Natural killer cell (primary cell): ENCODE measurements around the gene ATP1B1. TPM values are rescaled to one million over a fixed set of nuclear protein-coding genes. Genes with fewer than 3 reads are reported as not detected.

Experiments
- ATAC-seq, 3 donors: fragments of 150-1000 bp in 2 of 3; fragments of 200-7000 bp in 1 of 3; cut with Tn5 transposase; 1 replicate in 1 of 3; 2 replicates in 2 of 3; pipeline ENCODE4 v1.10.0; 2021; ENCODE audit warnings: mild to moderate bottlenecking in 2 of 3, moderate library complexity in 2 of 3
- DNase-seq, 2 donors: peaks; one replicate each; pipeline versions ENCODE4 v3.0.0 to v3.0.0-alpha.2; 2013 to 2021; ENCODE audit warnings: mixed read lengths in 1 of 2
- H3K27ac ChIP-seq: one replicate; pipeline ENCODE4 v1.5.1; 2013; ENCODE audit warnings: mild to moderate bottlenecking, low read length
- H3K27me3 ChIP-seq: one replicate; pipeline ENCODE4 v1.6.1; 2013; ENCODE audit warnings: low read length; ENCODE audit not compliant: control insufficient read depth, insufficient read depth
- H3K36me3 ChIP-seq: one replicate; pipeline ENCODE4 v1.6.1; 2013; ENCODE audit warnings: low read length; ENCODE audit not compliant: control insufficient read depth, insufficient read depth
- H3K4me1 ChIP-seq: one replicate; pipeline ENCODE4 v1.6.1; 2013; ENCODE audit warnings: low read length; ENCODE audit not compliant: control insufficient read depth, insufficient read depth
- H3K4me3 ChIP-seq: one replicate; pipeline ENCODE4 v1.5.1; 2013; ENCODE audit warnings: low read length
- H3K9me3 ChIP-seq: one replicate; pipeline ENCODE4 v1.6.1; 2013; ENCODE audit warnings: low read length; ENCODE audit not compliant: control insufficient read depth, insufficient read depth
- H3K27ac Mint-ChIP-seq, 2 donors: one replicate each; pipeline ENCODE4 v1.8.0; 2022; ENCODE audit warnings: mild to moderate bottlenecking in 2 of 2, mixed read lengths in 2 of 2, moderate library complexity in 1 of 2
- H3K27me3 Mint-ChIP-seq, 2 donors: one replicate each; pipeline ENCODE4 v1.8.0; 2022; ENCODE audit warnings: low read depth in 2 of 2, mixed read lengths in 2 of 2
- H3K36me3 Mint-ChIP-seq: one replicate; pipeline ENCODE4 v1.8.0; 2022; ENCODE audit warnings: mixed read lengths
- H3K4me1 Mint-ChIP-seq, 2 donors: one replicate each; pipeline ENCODE4 v1.8.0; 2022; ENCODE audit warnings: mixed read lengths in 2 of 2
- H3K4me3 Mint-ChIP-seq: one replicate; pipeline ENCODE4 v1.8.0; 2022; ENCODE audit warnings: mild to moderate bottlenecking, moderate library complexity, mixed read lengths
- H3K9me3 Mint-ChIP-seq, 2 donors: one replicate each; pipeline ENCODE4 v1.8.0; 2022; ENCODE audit warnings: mixed read lengths in 2 of 2
- CTCF ChIP-seq: fragments of 200-600 bp; IDR thresholded peaks from one replicate; pipeline ENCODE4 v1.8.0; 2022; ENCODE audit warnings: antibody characterized with exemption
- WGBS: methylation state at CpG from one replicate; pipeline ENCODE4 v1.1.7; 2013; ENCODE audit warnings: missing lambda C conversion rate; ENCODE audit not compliant: insufficient coverage; 5-methylcytosine and 5-hydroxymethylcytosine counted together
- intact Hi-C: fragments of 100-400 bp; cut with micrococcal nuclease; formaldehyde crosslinking; loops from one replicate; pipeline ENCODE4 v1.14.2; 2022
- total RNA-seq, 4 donors: library from RNA; stranded (reverse); fragments of 120-200 nt in 1 of 4; gene quantifications; one replicate each; pipeline versions ENCODE4 v1.2.3 to v1.2.4, GENCODE V29; 2013 to 2022

Gene ATP1B1
- total RNA-seq, result 10 to 100 TPM in 1 of 3 donors, 1 to 10 TPM in 2; 3.4 to 10.4 (median 4.9) TPM
- total RNA-seq (2013), result 6.2 TPM

GRCh38 chr1:169106095-169106920, at the start of gene ATP1B1:
Gene ATP1B1, plus strand, starts transcription at chr1:169106690. Its CDS starts 140 bp downstream, at chr1:169106830.
- H3K9me3 Mint-ChIP-seq, result no peaks in the 10 kb centered on the region
- intact Hi-C loops, result loop anchor here (10.0 kb wide), 1 partner anchor 258 kb away; the partner anchor contains the start of genes BLZF1 and NME7
- H3K36me3 ChIP-seq, result no peaks in the 10 kb centered on the region
- peaks cover 45% of the 10 kb centered on the region for H3K4me1 ChIP-seq
- H3K27ac Mint-ChIP-seq, result peak within 1 kb of the TSS; percentile 71 to 78
- peak within 1 kb of the TSS; percentile 57 for H3K27ac ChIP-seq
- peaks cover 0 to 7% of the 10 kb centered on the region in 2 donors for H3K27me3 Mint-ChIP-seq
- WGBS, result under 1% methylated on average over 100 of the region's 100 CpGs
- no peaks in the 10 kb centered on the region for H3K9me3 ChIP-seq
- peak within 1 kb of the TSS; percentile 93 for H3K4me3 Mint-ChIP-seq
- peaks cover 42 to 54% of the 10 kb centered on the region in 2 donors for H3K4me1 Mint-ChIP-seq
- no peaks in the 10 kb centered on the region for H3K36me3 Mint-ChIP-seq
- peaks cover 2% of the 10 kb centered on the region for H3K27me3 ChIP-seq
- ATAC-seq, result peak; percentile 90 to 96 (median 92)
- TF ChIP-seq CTCF, result peak; percentile 45
- peak within 1 kb of the TSS; percentile 78 for H3K4me3 ChIP-seq
- DNase-seq, result peak; percentile 82 to 87

- TF ChIP-seq CTCF, result no peak
Measured at GRCh38 chr1:169059421-169059820, 47.1 kb upstream of the ATP1B1 start.

GRCh38 chr1:169060043-169060722, 46.3 kb upstream of the ATP1B1 start:
- TF ChIP-seq CTCF, result no peak
- no peak overlapping the region for H3K4me3 Mint-ChIP-seq
- WGBS, result 96% methylated on average over 8 of the region's 9 CpGs
- Histone ChIP-seq H3K4me1 (no peaks in the 10 kb centered on the region), H3K36me3 (no peaks in the 10 kb centered on the region), H3K9me3 (peaks cover 3% of the 10 kb centered on the region), H3K4me3 (no peak overlapping the region), H3K27me3 (no peaks in the 10 kb centered on the region), H3K27ac (no peak overlapping the region)
- H3K27me3 Mint-ChIP-seq, result peaks cover 8 to 22% of the 10 kb centered on the region in 2 donors
- H3K36me3 Mint-ChIP-seq, result no peaks in the 10 kb centered on the region
- ATAC-seq (no peak), DNase-seq (no peak)
- no peak overlapping the region for H3K27ac Mint-ChIP-seq
- intact Hi-C loops, result no loop called here
- H3K4me1 Mint-ChIP-seq, result peaks cover 5 to 7% of the 10 kb centered on the region in 2 donors
- H3K9me3 Mint-ChIP-seq, result no peaks in the 10 kb centered on the region

More at GRCh38 chr1:169059421-169059820, 47.1 kb upstream of the ATP1B1 start:
- no peak overlapping the region for H3K27ac ChIP-seq
- no peaks in the 10 kb centered on the region for H3K27me3 ChIP-seq
- H3K4me3 Mint-ChIP-seq, result no peak overlapping the region
- H3K27ac Mint-ChIP-seq, result no peak overlapping the region
- H3K9me3 Mint-ChIP-seq, result no peaks in the 10 kb centered on the region
- H3K4me1 Mint-ChIP-seq, result peaks cover 5 to 7% of the 10 kb centered on the region in 2 donors
- H3K27me3 Mint-ChIP-seq, result peaks cover 11 to 27% of the 10 kb centered on the region in 2 donors
- H3K4me1 ChIP-seq, result no peaks in the 10 kb centered on the region
- no peaks in the 10 kb centered on the region for H3K36me3 ChIP-seq
- peaks cover 3% of the 10 kb centered on the region for H3K9me3 ChIP-seq
- intact Hi-C loops, result no loop called here
- ATAC-seq (no peak), DNase-seq (no peak)
- H3K36me3 Mint-ChIP-seq, result no peaks in the 10 kb centered on the region
- 85% methylated on average over 1 of the region's 1 CpG for WGBS
- H3K4me3 ChIP-seq, result no peak overlapping the region
